ENCODE results near the gene NARF.
A peak's percentile ranks its signal among the peaks of the same experiment; 100 is the strongest.
"Not testable (repeated sequence)": the region's sequence is repeated elsewhere in the genome, so short reads cannot be mapped to it uniquely, and the experiment has no call there.

The NARF gene

DNA sequence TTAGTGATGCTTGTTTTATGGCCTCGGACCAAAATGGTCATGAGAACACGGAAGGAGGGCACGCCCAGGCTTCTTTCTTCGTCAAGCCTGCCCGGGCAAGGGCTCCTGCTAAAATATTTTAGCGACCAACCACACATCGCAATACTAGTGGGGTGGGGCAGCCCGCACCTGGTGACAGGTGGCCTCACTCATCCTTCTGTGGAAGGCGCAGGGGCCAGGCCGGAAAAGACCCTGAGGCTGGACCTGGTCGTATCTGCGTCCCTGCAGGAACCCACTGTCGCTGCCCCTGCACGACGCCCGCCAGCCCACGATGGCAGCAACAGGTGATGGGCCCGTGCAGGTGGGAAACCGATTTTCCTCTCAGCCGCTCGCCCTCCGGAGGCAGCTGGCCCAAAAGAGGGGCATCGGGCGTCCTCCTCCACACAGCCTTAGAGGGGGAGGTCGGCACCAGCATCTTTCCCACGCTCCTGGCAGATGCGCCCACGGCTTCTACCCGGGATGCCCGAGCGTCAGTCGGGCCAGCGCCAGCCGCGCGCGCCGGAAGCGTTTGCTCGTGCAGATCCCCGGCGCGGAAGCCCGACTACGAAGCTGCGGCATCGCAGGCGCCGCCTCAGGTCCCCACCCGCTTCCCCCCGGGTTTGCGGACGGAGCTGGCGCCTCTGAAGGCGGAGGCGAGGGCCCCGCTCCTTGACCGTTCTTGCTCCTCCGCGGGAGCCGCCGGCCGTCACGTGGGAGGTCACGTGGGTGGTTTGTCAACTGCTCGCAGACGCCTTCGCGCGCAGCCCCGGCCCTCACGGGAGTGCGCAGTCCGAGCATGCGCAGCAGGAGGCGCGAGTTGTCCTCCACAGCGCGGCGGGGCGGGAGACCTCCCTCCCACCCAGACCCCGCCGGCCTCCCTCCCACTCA, 38.2 kb downstream of the NARF start:
- DNase-seq (ENCODE audit: low read depth in 4 of 4, low spot score in 1 of 4) = peak; percentile 73 to 88 (median 82)

DNA sequence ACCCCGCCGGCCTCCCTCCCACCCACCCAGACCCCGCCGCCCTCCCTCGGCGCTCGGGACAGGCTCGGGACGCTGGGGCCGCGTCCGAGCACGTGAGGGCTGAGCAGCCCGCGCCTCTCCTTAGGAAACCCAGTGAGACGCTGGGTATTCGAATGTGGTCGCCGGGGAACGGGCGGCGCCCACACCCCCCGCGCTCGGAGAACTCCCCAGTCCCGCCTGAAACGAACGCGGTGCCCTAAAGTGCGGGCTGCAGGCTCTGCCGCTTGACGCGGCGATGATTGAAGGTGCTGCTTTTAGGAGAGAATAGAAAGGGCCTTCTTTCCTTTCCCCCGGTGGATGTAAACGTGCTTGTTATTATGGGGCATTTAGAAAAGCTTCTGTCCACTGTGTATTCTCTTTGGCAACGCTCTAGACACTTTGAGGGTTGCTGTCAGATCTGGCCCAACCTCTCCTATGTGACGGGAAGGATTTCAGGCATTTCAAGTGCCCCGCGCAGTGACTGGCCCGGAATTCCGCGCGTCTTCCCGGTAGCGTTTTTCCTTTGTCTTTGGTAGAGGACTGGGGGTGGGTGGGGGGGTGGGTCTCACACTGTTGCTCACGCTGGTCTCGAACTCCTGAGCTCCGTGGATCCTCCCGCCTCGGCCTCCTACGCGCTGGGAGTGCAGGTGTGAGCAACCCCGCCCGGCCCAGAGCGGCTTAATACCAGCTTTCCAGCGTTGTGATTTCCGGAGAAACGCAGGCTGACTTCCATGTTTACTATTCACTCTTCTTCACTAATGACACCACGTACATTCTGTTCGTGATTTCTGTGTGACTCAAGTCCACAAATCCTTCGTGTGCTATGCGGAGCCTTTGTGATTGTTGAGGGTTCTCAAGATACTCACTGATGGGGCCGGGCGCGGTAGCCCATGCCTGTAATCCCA, 39.2 kb downstream of the NARF start:
- peak in 1 of 4 experiments; percentile 18 for DNase-seq (ENCODE audit: low read depth in 4 of 4, low spot score in 1 of 4)

GRCh38 chr17:82502207-82502606, 43.7 kb downstream of the NARF start:
- DNase-seq (ENCODE audit: low read depth in 4 of 4, low spot score in 1 of 4) = no peak

DNA sequence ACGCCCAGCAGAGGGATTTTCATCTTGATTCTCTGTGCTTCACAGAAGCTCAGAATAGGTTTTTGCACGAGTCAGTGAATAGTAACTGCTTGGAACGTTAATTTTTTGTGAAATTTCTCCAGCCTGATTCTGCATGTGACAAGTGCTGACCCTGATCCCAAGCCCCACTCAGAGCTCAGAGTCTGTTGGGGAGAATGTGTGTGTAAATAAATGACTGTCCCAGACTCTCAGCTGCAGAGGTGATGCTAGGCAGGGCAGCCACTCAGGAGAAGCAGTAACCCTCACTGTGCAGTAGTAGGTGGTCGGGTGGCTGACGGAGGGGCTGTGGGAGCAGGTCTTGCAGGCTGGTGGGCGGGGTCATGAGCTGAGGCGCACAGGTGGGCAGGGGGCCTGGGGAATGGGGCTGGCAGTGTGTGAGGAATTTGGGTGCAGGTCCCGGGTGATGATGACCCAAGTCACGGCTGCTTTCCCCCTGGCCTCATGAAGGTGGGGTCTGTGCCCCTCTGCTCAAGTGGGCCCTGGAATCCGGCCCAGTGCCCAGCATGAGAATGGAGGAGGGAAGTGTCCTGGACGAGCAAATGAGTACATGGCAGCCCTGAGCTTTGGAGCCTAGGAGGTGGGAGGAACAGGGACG, 44.7 kb downstream of the NARF start:
- DNase-seq (ENCODE audit: low read depth in 4 of 4, low spot score in 1 of 4) = no peak

- DNase-seq (ENCODE audit: low read depth in 4 of 4, low spot score in 1 of 4) = no peak
These were observed 45.3 kb downstream of the NARF start for GRCh38 chr17:82503728-82504308.

GRCh38 chr17:82505296-82505695, 46.8 kb downstream of the NARF start:
- no peak for DNase-seq (ENCODE audit: low read depth in 4 of 4, low spot score in 1 of 4)

- DNase-seq (ENCODE audit: low read depth in 4 of 4, low spot score in 1 of 4) = not testable (repeated sequence)
These were observed 47.9 kb downstream of the NARF start for GRCh38 chr17:82506402-82506801.

DNA sequence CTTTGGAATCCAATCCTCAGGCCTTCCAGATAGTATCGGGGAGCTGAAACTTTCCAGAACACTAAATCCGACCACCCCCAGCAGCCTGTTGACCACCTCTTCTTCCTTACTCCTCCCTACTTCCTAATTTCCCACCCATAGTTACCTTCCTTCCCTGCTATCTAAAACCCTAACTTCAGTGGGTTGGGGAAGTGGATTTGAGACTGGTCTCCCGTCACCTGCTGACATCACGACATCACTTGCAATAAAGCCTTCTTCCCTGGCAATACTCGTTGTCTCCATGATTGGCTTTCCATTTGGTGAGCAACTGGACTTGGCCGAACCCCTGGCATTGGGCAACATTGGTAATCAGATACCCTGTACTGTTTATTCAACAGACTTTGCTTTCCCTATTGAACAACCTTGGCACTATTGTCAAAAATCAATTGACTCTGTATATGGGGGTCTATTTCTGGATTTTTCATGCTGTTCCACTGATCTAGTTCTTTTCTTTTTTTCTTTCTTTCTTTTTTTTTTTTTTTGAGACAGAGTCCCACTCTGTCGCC, 49.2 kb downstream of the NARF start:
- no peak for DNase-seq (ENCODE audit: low read depth in 4 of 4, low spot score in 1 of 4)

GRCh38 chr17:82511642-82512041, 53.1 kb downstream of the NARF start:
- DNase-seq (ENCODE audit: low read depth in 4 of 4, low spot score in 1 of 4) = not testable (repeated sequence)

DNA sequence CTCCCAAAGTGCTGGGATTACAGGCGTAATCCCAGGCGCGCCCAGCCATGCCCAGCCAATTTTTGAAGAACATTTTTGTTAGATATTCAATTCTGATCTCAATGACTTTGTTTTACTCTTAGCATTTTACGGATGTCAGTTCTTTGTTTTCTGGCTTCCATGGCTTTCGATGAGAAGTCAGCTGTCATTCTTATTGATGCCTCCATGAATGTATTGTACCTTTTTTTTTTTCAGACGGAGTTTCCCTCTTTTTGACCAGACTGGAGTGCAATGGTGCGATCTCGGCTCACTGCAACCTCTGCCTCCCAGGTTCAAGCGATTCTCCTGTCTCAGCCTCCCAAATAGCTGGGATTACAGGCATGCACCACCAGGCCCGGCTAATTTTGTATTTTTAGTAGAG, 55.3 kb downstream of the NARF start:
- not testable (repeated sequence) for DNase-seq (ENCODE audit: low read depth in 4 of 4, low spot score in 1 of 4)

DNA sequence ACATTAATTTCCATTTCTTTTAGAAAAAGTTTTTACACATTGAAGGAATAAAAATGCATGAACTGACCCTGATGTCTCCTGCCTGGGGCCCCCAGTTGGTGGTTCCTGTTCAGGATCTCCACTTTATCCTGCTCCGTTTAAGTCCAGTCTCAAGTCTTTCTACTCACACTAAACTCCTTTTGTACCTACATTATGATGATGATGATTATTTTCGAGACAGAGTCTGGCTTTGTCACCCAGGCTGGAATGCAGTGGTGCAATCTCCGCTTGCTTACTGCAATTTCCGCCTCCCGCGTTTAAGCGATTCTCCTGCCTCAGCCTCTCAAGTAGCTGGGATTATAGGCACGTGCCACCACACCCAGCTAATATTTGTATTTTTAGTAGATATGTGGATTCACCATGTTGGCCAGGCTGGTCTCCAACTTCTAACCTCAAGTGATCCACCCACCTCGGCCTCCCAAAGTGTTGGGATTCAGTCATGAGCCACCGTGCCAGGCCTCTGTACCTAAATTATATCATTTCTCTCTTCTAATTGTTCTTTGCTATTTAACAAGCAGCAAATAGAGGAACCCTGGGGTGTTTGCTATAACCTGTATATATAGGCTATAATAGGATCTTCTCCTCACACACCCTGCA, 58.8 kb downstream of the NARF start:
- DNase-seq (ENCODE audit: low read depth in 4 of 4, low spot score in 1 of 4) = no peak

DNA sequence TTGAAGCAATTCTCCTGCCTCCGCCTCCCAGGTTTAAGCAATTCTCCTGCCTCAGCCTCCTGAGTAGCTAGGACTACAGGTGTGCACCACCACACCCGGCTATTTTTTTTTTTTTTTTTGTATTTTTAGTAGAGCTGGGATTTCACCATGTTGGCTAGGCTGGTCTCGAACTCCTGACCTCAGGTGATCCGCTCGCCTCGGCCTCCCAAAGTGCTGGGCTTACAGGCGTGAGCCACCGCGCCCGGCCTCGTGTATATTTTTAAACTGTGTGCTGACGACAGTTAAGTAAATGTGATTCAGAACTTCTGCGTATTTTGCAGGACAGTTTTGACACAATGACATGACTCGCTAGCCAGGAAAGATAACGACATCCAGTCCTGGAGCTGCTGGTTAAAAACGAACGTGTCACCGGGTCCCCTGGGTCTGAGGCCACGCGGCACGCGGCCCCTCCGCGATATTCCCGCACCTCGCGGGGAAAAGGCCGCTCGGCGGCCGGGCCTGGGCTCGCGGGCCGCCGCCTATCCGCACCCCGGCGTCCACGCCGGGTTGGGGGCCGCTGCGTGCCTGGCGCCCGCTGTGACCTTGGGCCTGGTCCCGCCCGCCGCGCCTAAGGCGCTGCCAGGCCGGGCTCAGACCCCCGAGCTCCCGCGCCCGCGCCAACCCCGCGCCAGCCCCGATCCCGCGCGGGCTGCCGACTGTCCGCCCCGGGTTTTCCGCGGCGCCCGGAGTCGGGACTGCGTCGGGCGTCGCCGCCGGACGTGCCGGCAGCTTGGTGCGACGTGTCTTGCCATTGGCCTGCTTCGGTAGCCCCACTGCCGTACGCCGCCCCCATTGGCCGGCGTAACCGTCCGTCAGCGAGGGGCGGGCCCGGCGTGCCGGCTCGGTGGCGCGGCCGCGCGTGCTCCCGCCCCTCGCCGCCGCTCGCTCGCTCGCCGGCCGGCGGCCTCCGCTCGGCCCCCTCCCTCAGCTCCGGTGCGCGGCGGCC, 60.6 kb downstream of the NARF start, which contains the start of gene FOXK2:
Gene FOXK2, plus strand, starts transcription at position 907 of the 985 bp plus-strand sequence. CDS start 157 bp downstream, outside the sequence.
- peak; percentile 77 to 90 (median 88) for DNase-seq (ENCODE audit: low read depth in 4 of 4, low spot score in 1 of 4)

- DNase-seq (ENCODE audit: low read depth in 4 of 4, low spot score in 1 of 4) = peak in 3 of 4 experiments; percentile 13 to 24 (median 13)
These were observed 61.7 kb downstream of the NARF start for GRCh38 chr17:82519971-82520903.

- no peak for DNase-seq (ENCODE audit: low read depth in 4 of 4, low spot score in 1 of 4)
These were observed 66.0 kb downstream of the NARF start for GRCh38 chr17:82524540-82524939.

DNA sequence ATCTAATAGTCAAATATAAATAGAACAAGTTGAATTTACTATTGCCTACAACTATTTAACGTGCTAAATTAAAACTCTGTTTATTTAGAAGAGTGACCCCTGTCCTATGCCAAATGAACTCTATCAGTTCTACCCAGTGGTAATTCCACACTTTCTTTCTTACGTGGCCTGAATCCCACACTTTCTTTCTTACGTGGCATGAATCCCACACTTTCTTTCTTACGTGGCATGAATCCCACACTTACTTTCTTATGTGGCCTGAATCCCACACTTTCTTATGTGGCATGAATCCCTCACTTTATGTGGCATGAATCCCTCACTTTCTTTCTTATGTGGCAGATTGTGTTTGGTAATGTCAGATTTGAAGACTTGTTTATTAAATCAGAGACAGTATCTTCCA, 67.2 kb downstream of the NARF start:
- no peak for DNase-seq (ENCODE audit: low read depth in 4 of 4, low spot score in 1 of 4)

- no peak for DNase-seq (ENCODE audit: low read depth in 4 of 4, low spot score in 1 of 4)
These were observed 69.4 kb downstream of the NARF start for GRCh38 chr17:82527898-82528297.

GRCh38 chr17:82528484-82529265, 70.1 kb downstream of the NARF start:
- no peak for DNase-seq (ENCODE audit: low read depth in 4 of 4, low spot score in 1 of 4)
